GM19452 (cell line): Measurements from ENCODE around the gene ITPA.

ENCODE experiments used
- ATAC-seq: cut with Tn5 transposase; IDR thresholded peaks from one replicate; pipeline ENCODE4 v1.9.1; 2021; ENCODE audit not compliant: unreplicated experiment

The ITPA gene

GRCh38 chr20:3227506-3227905 is 18.2 kb downstream of the ITPA start:
- no peak for ATAC-seq

GRCh38 chr20:3227936-3228749 is 18.8 kb downstream of the ITPA start:
- ATAC-seq, result no peak

GRCh38 chr20:3228750-3229032 is 19.4 kb downstream of the ITPA start:
- no peak for ATAC-seq

- ATAC-seq, result no peak
Observed at GRCh38 chr20:3229158-3229557, 19.9 kb downstream of the ITPA start.

- no peak for ATAC-seq
Observed at GRCh38 chr20:3229798-3230197, 20.5 kb downstream of the ITPA start.

GRCh38 chr20:3231116-3231515 is 21.8 kb downstream of the ITPA start:
- no peak for ATAC-seq

- no peak for ATAC-seq
Observed at GRCh38 chr20:3231889-3232588, 22.7 kb downstream of the ITPA start.

- no peak for ATAC-seq
Observed at GRCh38 chr20:3233131-3233990, 24.1 kb downstream of the ITPA start.

- no peak for ATAC-seq
Observed at GRCh38 chr20:3233991-3234498, 24.7 kb downstream of the ITPA start.

GRCh38 chr20:3235666-3236324 is 26.5 kb downstream of the ITPA start:
- no peak for ATAC-seq

- ATAC-seq, result no peak
Observed at GRCh38 chr20:3237011-3237957, 28.0 kb downstream of the ITPA start.

GRCh38 chr20:3237958-3238615 is 28.8 kb downstream of the ITPA start:
- no peak for ATAC-seq

GRCh38 chr20:3238616-3239025 is 29.3 kb downstream of the ITPA start:
- no peak for ATAC-seq

- ATAC-seq, result no peak
Observed at GRCh38 chr20:3239026-3239866, 29.9 kb downstream of the ITPA start, which contains the start of gene SLC4A11. Gene SLC4A11, minus strand, starts transcription at chr20:3239190. Its CDS starts 53 bp downstream, at chr20:3239137.

- no peak for ATAC-seq
Observed at GRCh38 chr20:3239867-3240775, 30.8 kb downstream of the ITPA start.

- ATAC-seq, result no peak
Observed at GRCh38 chr20:3240776-3241363, 31.6 kb downstream of the ITPA start.

GRCh38 chr20:3242172-3242692 is 32.9 kb downstream of the ITPA start:
- no peak for ATAC-seq
